Suprapubic skin (tissue), 4 donors: Measurements from ENCODE around the gene ART1. TPM values are rescaled to one million over a fixed set of nuclear protein-coding genes. Genes with fewer than 3 reads are reported as not detected.

Source experiments
- DNase-seq, 2 donors: peaks; one replicate each; pipeline ENCODE4 v3.0.0-alpha.2; 2019; ENCODE audit warnings: low spot score in 2 of 2
- H3K27ac ChIP-seq: fragments of 200-600 bp; sonication (generic); one replicate; pipeline ENCODE4 v1.5.1; 2019
- H3K27me3 ChIP-seq: fragments of 200-600 bp; sonication (generic); one replicate; pipeline ENCODE4 v1.5.1; 2019
- H3K36me3 ChIP-seq: fragments of 200-600 bp; sonication (generic); one replicate; pipeline ENCODE4 v1.5.1; 2019
- H3K4me1 ChIP-seq: fragments of 200-600 bp; sonication (generic); one replicate; pipeline ENCODE4 v1.5.1; 2019
- H3K4me3 ChIP-seq: fragments of 200-600 bp; sonication (generic); one replicate; pipeline ENCODE4 v1.5.1; 2019; ENCODE audit warnings: mild to moderate bottlenecking
- H3K9me3 ChIP-seq: fragments of 200-600 bp; sonication (generic); one replicate; pipeline ENCODE4 v1.5.1; 2019
- CTCF ChIP-seq, 2 donors: fragments of 200-600 bp in 1 of 2; fragments of 450-650 bp in 1 of 2; sonication (generic) in 1 of 2; IDR thresholded peaks; one replicate each; pipeline ENCODE4 v1.5.1; 2016 to 2019; ENCODE audit warnings: antibody characterized with exemption in 2 of 2, mild to moderate bottlenecking in 1 of 2, moderate library complexity in 1 of 2
- EP300 ChIP-seq: sonication (generic); formaldehyde crosslinking; IDR thresholded peaks from one replicate; pipeline ENCODE4 v1.6.1; 2017; ENCODE audit warnings: antibody characterized with exemption
- POLR2A ChIP-seq, 2 donors: fragments of 450-650 bp; IDR thresholded peaks; one replicate each; pipeline ENCODE4 v1.6.1; 2017; ENCODE audit warnings: antibody characterized with exemption in 2 of 2, mild to moderate bottlenecking in 2 of 2, moderate library complexity in 2 of 2
- POLR2AphosphoS5 ChIP-seq, 3 donors: sonication (generic); formaldehyde crosslinking; IDR thresholded peaks; one replicate each; pipeline ENCODE4 v1.6.1; 2017; ENCODE audit warnings: antibody characterized with exemption in 3 of 3
- WGBS: methylation state at CpG from one replicate; pipeline ENCODE4 v1.1.5; 2018; 5-methylcytosine and 5-hydroxymethylcytosine counted together
- total RNA-seq, 4 donors: library from RNA; depleted of rRNA; stranded (reverse); fragments of >200 nt; gene quantifications; one replicate each; pipeline ENCODE4 v1.1.0, GENCODE V29; 2016

Gene ART1
- total RNA-seq, 4 donors from 2014 or later: not detected

- WGBS: 92% methylated on average over 5 of the region's 5 CpGs
- no peak overlapping the region for H3K27ac ChIP-seq
- no peak for DNase-seq
- H3K27me3 ChIP-seq: no peaks in the 10 kb centered on the region
- no peaks in the 10 kb centered on the region for H3K4me1 ChIP-seq
- no peaks in the 10 kb centered on the region for H3K9me3 ChIP-seq
- no peak overlapping the region for H3K4me3 ChIP-seq
- no peak for TF ChIP-seq POLR2A (IDR thresholded peaks at IDR 0.05)
- no peak for TF ChIP-seq EP300
- TF ChIP-seq CTCF (IDR thresholded peaks at IDR 0.05): no peak
- no peaks in the 10 kb centered on the region for H3K36me3 ChIP-seq
These were observed 21.8 kb upstream of the ART1 start for GRCh38 chr11:3623121-3623520.

- Histone ChIP-seq H3K27me3 (no peaks in the 10 kb centered on the region), H3K27ac (no peak overlapping the region), H3K4me1 (no peaks in the 10 kb centered on the region), H3K9me3 (no peaks in the 10 kb centered on the region), H3K36me3 (no peaks in the 10 kb centered on the region), H3K4me3 (no peak overlapping the region)
- DNase-seq: no peak
- TF ChIP-seq POLR2AphosphoS5 (IDR thresholded peaks at IDR 0.05) (no peak), EP300 (no peak), CTCF (IDR thresholded peaks at IDR 0.05) (no peak), POLR2A (IDR thresholded peaks at IDR 0.05) (no peak)
- 50% methylated on average over 8 of the region's 8 CpGs for WGBS
These were observed 21.0 kb upstream of the ART1 start for GRCh38 chr11:3623767-3624458.

GRCh38 chr11:3626250-3626960, 18.5 kb upstream of the ART1 start:
- no peaks in the 10 kb centered on the region for H3K27me3 ChIP-seq
- 86% methylated on average over 23 of the region's 23 CpGs for WGBS
- peak in 1 of 2 donors; percentile 74 for DNase-seq
- TF ChIP-seq EP300 (no peak), CTCF (IDR thresholded peaks at IDR 0.05) (no peak)
- H3K4me3 ChIP-seq: peak overlapping the region; percentile 16
- H3K27ac ChIP-seq: no peak overlapping the region
- H3K9me3 ChIP-seq: no peaks in the 10 kb centered on the region
- H3K4me1 ChIP-seq: no peaks in the 10 kb centered on the region
- H3K36me3 ChIP-seq: no peaks in the 10 kb centered on the region

- no peak for DNase-seq
- Histone ChIP-seq H3K4me3 (no peak overlapping the region), H3K27me3 (no peaks in the 10 kb centered on the region), H3K4me1 (no peaks in the 10 kb centered on the region), H3K9me3 (no peaks in the 10 kb centered on the region), H3K36me3 (no peaks in the 10 kb centered on the region), H3K27ac (no peak overlapping the region)
- TF ChIP-seq POLR2AphosphoS5 (IDR thresholded peaks at IDR 0.05) (no peak), CTCF (IDR thresholded peaks at IDR 0.05) (no peak), POLR2A (IDR thresholded peaks at IDR 0.05) (no peak), EP300 (no peak)
- WGBS: 95% methylated on average over 1 of the region's 1 CpG
These were observed 17.6 kb upstream of the ART1 start for GRCh38 chr11:3627291-3627690.

GRCh38 chr11:3631331-3631730, 13.6 kb upstream of the ART1 start:
- no peak overlapping the region for H3K4me3 ChIP-seq
- no peak overlapping the region for H3K27ac ChIP-seq
- no peak for DNase-seq
- TF ChIP-seq EP300: no peak
- TF ChIP-seq POLR2AphosphoS5 (IDR thresholded peaks at IDR 0.05): no peak
- TF ChIP-seq CTCF (IDR thresholded peaks at IDR 0.05): no peak
- TF ChIP-seq POLR2A (IDR thresholded peaks at IDR 0.05): no peak
- WGBS: 94% methylated on average over 4 of the region's 4 CpGs
- no peaks in the 10 kb centered on the region for H3K4me1 ChIP-seq
- no peaks in the 10 kb centered on the region for H3K27me3 ChIP-seq
- H3K9me3 ChIP-seq: no peaks in the 10 kb centered on the region
- H3K36me3 ChIP-seq: no peaks in the 10 kb centered on the region
